ENCODE data around the gene SCN5A. TPM values are rescaled to one million over a fixed set of nuclear protein-coding genes. Genes with fewer than 3 reads are reported as not detected.

The SCN5A gene
- total RNA-seq, 1 experiment from 2014 or later, result 11.5 TPM

- TF ChIP-seq TCF7L2 (IDR thresholded peaks at IDR 0.05; ENCODE audit: borderline replicate concordance, extremely low read depth, insufficient read depth, insufficient read length) (no peak), ZNF274 (IDR thresholded peaks at IDR 0.05; ENCODE audit: low read depth, low read length) (no peak), EGR1 (IDR thresholded peaks at IDR 0.05; ENCODE audit: low read depth) (no peak)
These were observed 128.0 kb downstream of the SCN5A start (continued) for GRCh38 chr3:38521391-38521987.

- intact Hi-C loops (cut with micrococcal nuclease), result loop anchor here (2.0 to 10.0 kb wide), 2 partner anchors 143 to 485 kb away; no protein-coding TSS in a partner anchor
- ChIA-PET POLR2A (no interaction called here), RAD21 (ENCODE audit: low non-redundant PET in 1 of 2, low total read pairs in 2 of 2, uncharacterized antibody in 2 of 2, unreplicated experiment in 2 of 2) (no interaction called here), CTCF (interaction anchor here (1.8 to 4.0 kb wide), 5 partner anchors 112 to 480 kb away, joined by 4 to 53 read pairs (median 30); no protein-coding TSS in a partner anchor)
- Histone ChIP-seq H3K4me2 (ENCODE audit: low read length) (no peak overlapping the region), H2AFZ (ENCODE audit: low read depth, low read length, poor library complexity, severe bottlenecking) (no peak overlapping the region), H3K4me1 (ENCODE audit: control insufficient read depth in 1 of 2, insufficient read depth in 2 of 2, low read length in 2 of 2) (no peaks in the 10 kb centered on the region), H3K27me3 (ENCODE audit: insufficient read depth, low read length) (no peaks in the 10 kb centered on the region), H3K27ac (ENCODE audit: low read depth, low read length) (no peak overlapping the region), H3K36me3 (ENCODE audit: control insufficient read depth in 1 of 2, insufficient read depth in 2 of 2, low read length in 2 of 2) (peaks cover 6 to 7% of the 10 kb centered on the region in 2 experiments; a peak in 2 of 4 replicates), H3K9me3 (ENCODE audit: control insufficient read depth in 1 of 2, insufficient read depth in 1 of 2, low read depth in 1 of 2, low read length in 2 of 2) (no peaks in the 10 kb centered on the region), H3K4me3 (replicated peaks in 1 of 2; ENCODE audit: low read depth in 1 of 2, low read length in 2 of 2) (no peak overlapping the region), H3K79me2 (ENCODE audit: insufficient read depth, low read length) (no peaks in the 10 kb centered on the region), H3K9ac (ENCODE audit: low read length) (no peak overlapping the region), H3K9me2 (ENCODE audit: insufficient read depth) (no peaks in the 10 kb centered on the region), H4K20me1 (ENCODE audit: insufficient read depth) (peaks cover 3% of the 10 kb centered on the region; the same call in 1 of the 2 replicates)
- ATAC-seq, result no peak
- BruUV-seq (replicated peaks), result no TSS peak
- no peak for DNase-seq (ENCODE audit: low read depth, low spot score)
- TF ChIP-seq ZBTB33 (IDR thresholded peaks at IDR 0.05; ENCODE audit: extremely low read depth, insufficient replicate concordance, low read length) (no peak), JUND (IDR thresholded peaks at IDR 0.05) (no peak), RAD21 (IDR thresholded peaks at IDR 0.05; ENCODE audit: low read depth) (no peak)
These were observed 129.8 kb downstream of the SCN5A start for GRCh38 chr3:38519651-38520050.
